ENCODE data around the gene ZNF425. TPM values are rescaled to one million over a fixed set of nuclear protein-coding genes. Genes with fewer than 3 reads are reported as not detected.

ZNF425 gene
- total RNA-seq, 2 donors from 2014 or later = 0.96 to 1.0 TPM

DNA sequence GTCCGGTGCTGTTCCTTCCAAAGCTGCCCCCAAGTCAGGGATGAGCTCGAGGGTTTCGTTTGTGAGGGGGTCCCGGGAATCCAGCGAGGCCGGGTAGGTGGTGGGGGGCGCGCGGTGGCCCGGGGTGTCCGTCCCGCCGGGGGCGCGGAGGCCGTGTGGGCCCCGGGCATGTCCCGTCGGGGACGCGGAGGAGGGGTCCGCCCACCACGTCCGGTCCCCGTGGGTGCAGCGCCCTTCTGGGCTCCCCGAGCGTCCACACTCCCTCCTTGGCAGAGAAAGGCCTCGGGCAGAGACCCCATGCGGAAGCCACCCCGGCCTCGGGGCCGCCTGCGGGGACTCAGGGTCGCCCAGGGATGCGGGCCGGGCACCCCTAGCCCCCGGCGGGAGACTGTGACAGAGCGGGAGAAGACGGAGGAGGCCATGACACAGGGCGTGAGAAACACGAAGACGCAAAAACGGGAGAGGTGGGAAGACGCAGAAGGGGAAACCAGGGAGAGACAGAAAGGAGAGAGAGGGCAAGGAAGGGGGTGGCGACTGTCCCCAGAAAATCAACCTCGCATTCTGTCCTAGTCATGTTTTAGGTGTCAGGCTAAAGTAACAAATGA is 640 bp upstream of the ZNF425 start:
- H3K9me3 ChIP-seq = no peaks in the 10 kb centered on the region
- H3K36me3 ChIP-seq = no peaks in the 10 kb centered on the region
- no peaks in the 10 kb centered on the region for H3K27me3 ChIP-seq
- H3K4me3 ChIP-seq = peak overlapping the region; percentile 73
- TF ChIP-seq CTCF (IDR thresholded peaks at IDR 0.05) = no peak
- peak overlapping the region; percentile 93 to 97 for H3K9ac ChIP-seq (ENCODE audit: low read depth in 2 of 2, low read length in 2 of 2)
- peak overlapping the region; percentile 90 for H3K27ac ChIP-seq
- intact Hi-C loops (cut with DNase I) = no loop called here
- DNase-seq = peak; percentile 49
- H3K4me1 ChIP-seq = peaks cover 10% of the 10 kb centered on the region

- peaks cover 10% of the 10 kb centered on the region for H3K4me1 ChIP-seq
- no peaks in the 10 kb centered on the region for H3K36me3 ChIP-seq
- H3K4me3 ChIP-seq = peak overlapping the region; percentile 73
- intact Hi-C loops (cut with DNase I) = no loop called here
- peak overlapping the region; percentile 90 to 97 for H3K9ac ChIP-seq (ENCODE audit: low read depth in 2 of 2, low read length in 2 of 2)
- TF ChIP-seq CTCF (IDR thresholded peaks at IDR 0.05) = no peak
- H3K9me3 ChIP-seq = no peaks in the 10 kb centered on the region
- DNase-seq = no peak
- H3K27me3 ChIP-seq = no peaks in the 10 kb centered on the region
- H3K27ac ChIP-seq = peak overlapping the region; percentile 90
Observed at GRCh38 chr7:149125189-149125862, 798 bp downstream of the ZNF425 start.

- Histone ChIP-seq H3K27me3 (no peaks in the 10 kb centered on the region), H3K9ac (ENCODE audit: low read depth in 2 of 2, low read length in 2 of 2) (no peak overlapping the region), H3K9me3 (no peaks in the 10 kb centered on the region), H3K4me3 (no peak overlapping the region), H3K36me3 (no peaks in the 10 kb centered on the region), H3K4me1 (no peaks in the 10 kb centered on the region), H3K27ac (no peak overlapping the region)
- no peak for DNase-seq
- TF ChIP-seq CTCF (IDR thresholded peaks at IDR 0.05) = no peak
- intact Hi-C loops (cut with DNase I) = no loop called here
Observed at GRCh38 chr7:149109969-149110368, 16.2 kb downstream of the ZNF425 start.

DNA sequence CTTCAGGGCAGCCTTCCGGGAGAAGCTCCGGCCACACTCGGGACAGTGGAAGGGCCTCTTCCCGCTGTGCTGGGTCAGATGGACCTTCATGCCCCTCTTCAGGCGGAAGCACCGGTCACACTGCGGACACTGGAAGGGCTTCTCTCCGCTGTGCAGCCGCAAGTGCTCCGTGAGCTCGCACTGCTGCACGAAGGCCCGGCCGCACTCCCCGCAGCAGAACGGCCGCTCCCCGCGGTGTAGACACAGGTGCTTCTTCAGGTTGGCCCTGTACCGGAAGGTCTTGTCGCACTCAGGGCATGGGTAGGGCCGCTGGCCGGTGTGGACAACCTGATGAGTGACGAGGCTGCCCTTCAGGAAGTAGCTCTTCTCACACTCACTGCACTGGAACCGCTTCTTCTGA is 21.4 kb downstream of the ZNF425 start:
- no peaks in the 10 kb centered on the region for H3K36me3 ChIP-seq
- H3K27me3 ChIP-seq = no peaks in the 10 kb centered on the region
- no peak for TF ChIP-seq CTCF (IDR thresholded peaks at IDR 0.05)
- no peak overlapping the region for H3K27ac ChIP-seq
- intact Hi-C loops (cut with DNase I) = no loop called here
- no peaks in the 10 kb centered on the region for H3K9me3 ChIP-seq
- no peaks in the 10 kb centered on the region for H3K4me1 ChIP-seq
- H3K4me3 ChIP-seq = no peak overlapping the region
- DNase-seq = no peak
- H3K9ac ChIP-seq (ENCODE audit: low read depth in 2 of 2, low read length in 2 of 2) = no peak overlapping the region

DNA sequence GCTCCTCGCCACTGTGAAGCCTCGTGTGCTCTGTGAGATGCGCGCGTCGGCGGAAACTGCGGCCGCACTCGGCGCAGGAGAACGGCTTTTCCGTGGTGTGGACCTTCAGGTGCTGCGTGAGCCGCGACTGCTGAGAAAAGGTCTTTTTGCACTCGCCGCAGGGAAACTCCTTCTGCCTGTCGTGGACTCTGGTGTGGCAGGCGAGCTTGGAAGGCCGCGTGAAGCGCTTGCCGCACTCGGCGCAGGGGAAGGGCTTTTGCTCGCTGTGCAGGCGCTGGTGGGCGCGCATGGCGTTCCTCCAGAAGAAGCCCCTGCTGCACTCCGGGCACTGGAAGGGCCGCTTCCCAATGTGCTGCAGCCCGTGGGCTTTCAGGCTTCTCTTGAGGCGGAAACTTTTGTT is 21.9 kb downstream of the ZNF425 start:
- TF ChIP-seq CTCF (IDR thresholded peaks at IDR 0.05) = no peak
- no peaks in the 10 kb centered on the region for H3K27me3 ChIP-seq
- no peak overlapping the region for H3K4me3 ChIP-seq
- no peaks in the 10 kb centered on the region for H3K4me1 ChIP-seq
- no peak for DNase-seq
- no peak overlapping the region for H3K27ac ChIP-seq
- intact Hi-C loops (cut with DNase I) = no loop called here
- no peaks in the 10 kb centered on the region for H3K36me3 ChIP-seq
- no peak overlapping the region for H3K9ac ChIP-seq (ENCODE audit: low read depth in 2 of 2, low read length in 2 of 2)
- H3K9me3 ChIP-seq = no peaks in the 10 kb centered on the region

Measured in colonic mucosa (tissue), 4 donors.